Heart left ventricle (tissue), 13 donors: Measurements from ENCODE around the gene CAMTA1.

Experiments
- CTCF ChIP-seq, 12 donors: fragments of 200-600 bp; sonication (generic) in 4 of 12; IDR thresholded peaks; one replicate each; pipeline versions ENCODE4 v1.5.0 to v1.8.0; 2018 to 2022; ENCODE audit warnings: antibody characterized with exemption in 12 of 12, mild to moderate bottlenecking in 5 of 12
- POLR2A ChIP-seq, 2 donors: fragments of 450-650 bp; IDR thresholded peaks; one replicate each; pipeline ENCODE4 v1.6.1; 2017; ENCODE audit warnings: antibody characterized with exemption in 2 of 2, mild to moderate bottlenecking in 2 of 2, moderate library complexity in 2 of 2
- donor health status: ischemic (EF 13 %, LVEDD 7.1; RV severe dilation, severe dysfunction).
- donor health status: DM: no; HTN: yes; CAD: no.
- donor health status: DM: no; HTN: no; CAD: no.
- donor health status: ischemic (EF 25% LVEDD 6.9; RV normal size, moderate dysfunction).
- donor health status: ischemic (EF 25% LVEDD 5.7; RV mildly dilated, moderate dysfunction).
- donor health status: ischemic (EF 35%, LVEDD 5.7; RV mildly dilated, moderate dysfunction).
- donor health status: nonischemic (EF 11% LVEDD 7.7; RV severe dilation, severe dysfunction).
- donor health status: DM: yes; HTN: yes; CAD: no.
- donor health status: PGD.
- donor health status: ischemic (EF 29% LVEDD 5.4; RV normal size, mild dysfunction).
- donor health status: nonischemic (EF 23%, LVEDD 6.1; RV moderate dilation, normal function).

GRCh38 chr1:7591565-7591964 lies 806.3 kb downstream of the CAMTA1 start:
- TF ChIP-seq CTCF (IDR thresholded peaks at IDR 0.05) (no peak), POLR2A (IDR thresholded peaks at IDR 0.05) (no peak)
